Activated naive CD4-positive, alpha-beta T cell treated with anti-CD3 and anti-CD28 coated beads for 36 hours (primary cell): ENCODE measurements around the gene HOXB4. TPM values are rescaled to one million over a fixed set of nuclear protein-coding genes. Genes with fewer than 3 reads are reported as not detected.

Experiments used
- CTCF ChIA-PET: fragments of 350-600 bp; sonication (Branson Sonifier 250); formaldehyde crosslinking; loops from one replicate; lab custom pipeline; 2021; ENCODE audit warnings: antibody characterized with exemption; lab: Charles Lee
- DNase-seq: peaks from one replicate; pipeline ENCODE4 v3.0.0-alpha.2; 2020
- H3K27ac Mint-ChIP-seq: one replicate; pipeline ENCODE4 v1.8.0; 2021; ENCODE audit warnings: mild to moderate bottlenecking, mixed read lengths
- H3K27me3 Mint-ChIP-seq: one replicate; pipeline ENCODE4 v1.8.0; 2021; ENCODE audit warnings: low read depth, mixed read lengths
- H3K36me3 Mint-ChIP-seq: one replicate; pipeline ENCODE4 v1.8.0; 2021; ENCODE audit warnings: low read depth, mixed read lengths
- H3K4me1 Mint-ChIP-seq: one replicate; pipeline ENCODE4 v1.8.0; 2021; ENCODE audit warnings: low read depth, mixed read lengths
- H3K4me3 Mint-ChIP-seq: one replicate; pipeline ENCODE4 v1.8.0; 2021; ENCODE audit warnings: mild to moderate bottlenecking, moderate library complexity, mixed read lengths
- H3K9me3 Mint-ChIP-seq: one replicate; pipeline ENCODE4 v1.8.0; 2021; ENCODE audit warnings: mixed read lengths
- intact Hi-C: fragments of 100-400 bp; cut with micrococcal nuclease; formaldehyde crosslinking; loops from one replicate; pipeline ENCODE4 v1.15.1; 2023
- total RNA-seq, 2 experiments: library from RNA; stranded (reverse); gene quantifications; one replicate each; pipeline ENCODE4 v1.2.3, GENCODE V29; 2021

The HOXB4 gene
- total RNA-seq, 2 experiments from 2014 or later, result 2.3 to 2.5 TPM

DNA sequence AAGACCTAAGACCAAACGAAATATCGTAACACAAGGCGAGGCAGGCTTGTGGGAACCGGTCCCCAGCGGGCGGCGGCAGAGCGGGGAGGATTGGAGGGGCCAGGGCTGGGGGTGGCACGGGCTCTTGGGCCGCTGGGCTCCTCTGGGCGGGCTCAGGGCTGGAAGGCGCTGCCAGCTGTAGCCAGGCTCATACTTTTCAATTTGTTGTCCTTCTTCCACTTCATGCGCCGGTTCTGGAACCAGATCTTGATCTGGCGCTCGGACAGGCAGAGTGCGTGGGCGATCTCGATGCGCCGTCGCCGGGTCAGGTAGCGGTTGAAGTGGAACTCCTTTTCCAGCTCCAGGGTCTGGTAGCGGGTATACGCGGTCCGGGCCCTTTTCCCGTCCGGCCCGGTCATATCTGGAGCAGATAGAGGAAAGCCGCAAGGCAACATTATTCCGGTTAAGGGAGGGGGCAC lies 13.9 kb upstream of the HOXB4 start:
- no peaks in the 10 kb centered on the region for H3K9me3 Mint-ChIP-seq
- peaks cover 91% of the 10 kb centered on the region for H3K27me3 Mint-ChIP-seq
- DNase-seq, result no peak
- H3K4me3 Mint-ChIP-seq, result peak overlapping the region; percentile 27
- no peaks in the 10 kb centered on the region for H3K36me3 Mint-ChIP-seq
- CTCF ChIA-PET, result interaction anchor here (1.0 to 3.8 kb wide), 12 partner anchors 15 to 449 kb away, joined by 3 to 40 read pairs (median 11); no protein-coding TSS in a partner anchor
- peaks cover 24% of the 10 kb centered on the region for H3K4me1 Mint-ChIP-seq
- no peak overlapping the region for H3K27ac Mint-ChIP-seq
- intact Hi-C loops, result loop anchor here (2.0 kb wide), 2 partner anchors 329 to 457 kb away; no protein-coding TSS in a partner anchor

- Mint-ChIP-seq H3K27me3 (peaks cover 91% of the 10 kb centered on the region), H3K36me3 (no peaks in the 10 kb centered on the region), H3K27ac (no peak overlapping the region), H3K4me3 (no peak overlapping the region), H3K9me3 (no peaks in the 10 kb centered on the region), H3K4me1 (peaks cover 21% of the 10 kb centered on the region)
- intact Hi-C loops, result loop anchor here (2.0 kb wide), 2 partner anchors 329 to 457 kb away; no protein-coding TSS in a partner anchor
- CTCF ChIA-PET, result interaction anchor here (0.6 to 3.8 kb wide), 6 partner anchors 14 to 257 kb away, joined by 3 to 40 read pairs (median 8); no protein-coding TSS in a partner anchor
- DNase-seq, result no peak
These were observed 13.3 kb upstream of the HOXB4 start for GRCh38 chr17:48591255-48592056.

- no peak overlapping the region for H3K4me3 Mint-ChIP-seq
- no peak overlapping the region for H3K27ac Mint-ChIP-seq
- H3K36me3 Mint-ChIP-seq, result no peaks in the 10 kb centered on the region
- no peak for DNase-seq
- peaks cover 92% of the 10 kb centered on the region for H3K27me3 Mint-ChIP-seq
- CTCF ChIA-PET, result interaction anchor here (0.7 to 3.8 kb wide), 4 partner anchors 31 to 257 kb away, joined by 3 to 24 read pairs (median 4); no protein-coding TSS in a partner anchor
- H3K9me3 Mint-ChIP-seq, result no peaks in the 10 kb centered on the region
- peaks cover 24% of the 10 kb centered on the region for H3K4me1 Mint-ChIP-seq
- intact Hi-C loops, result no loop called here
These were observed 12.5 kb upstream of the HOXB4 start for GRCh38 chr17:48590607-48591161.

- no peak for DNase-seq
- Mint-ChIP-seq H3K27me3 (peaks cover 91% of the 10 kb centered on the region), H3K36me3 (no peaks in the 10 kb centered on the region), H3K4me1 (peaks cover 29% of the 10 kb centered on the region), H3K27ac (no peak within 1 kb of the TSS), H3K4me3 (no peak within 1 kb of the TSS), H3K9me3 (no peaks in the 10 kb centered on the region)
- intact Hi-C loops, result no loop called here
- CTCF ChIA-PET, result interaction anchor here (1.0 to 3.8 kb wide), 4 partner anchors 98 to 256 kb away, joined by 3 to 24 read pairs (median 4); no protein-coding TSS in a partner anchor
These were observed 11.9 kb upstream of the HOXB4 start, which contains the start of gene HOXB3 for GRCh38 chr17:48589831-48590606. Gene HOXB3, minus strand, starts transcription at chr17:48590241. Its CDS starts 37,767 bp downstream, at chr17:48552474.

DNA sequence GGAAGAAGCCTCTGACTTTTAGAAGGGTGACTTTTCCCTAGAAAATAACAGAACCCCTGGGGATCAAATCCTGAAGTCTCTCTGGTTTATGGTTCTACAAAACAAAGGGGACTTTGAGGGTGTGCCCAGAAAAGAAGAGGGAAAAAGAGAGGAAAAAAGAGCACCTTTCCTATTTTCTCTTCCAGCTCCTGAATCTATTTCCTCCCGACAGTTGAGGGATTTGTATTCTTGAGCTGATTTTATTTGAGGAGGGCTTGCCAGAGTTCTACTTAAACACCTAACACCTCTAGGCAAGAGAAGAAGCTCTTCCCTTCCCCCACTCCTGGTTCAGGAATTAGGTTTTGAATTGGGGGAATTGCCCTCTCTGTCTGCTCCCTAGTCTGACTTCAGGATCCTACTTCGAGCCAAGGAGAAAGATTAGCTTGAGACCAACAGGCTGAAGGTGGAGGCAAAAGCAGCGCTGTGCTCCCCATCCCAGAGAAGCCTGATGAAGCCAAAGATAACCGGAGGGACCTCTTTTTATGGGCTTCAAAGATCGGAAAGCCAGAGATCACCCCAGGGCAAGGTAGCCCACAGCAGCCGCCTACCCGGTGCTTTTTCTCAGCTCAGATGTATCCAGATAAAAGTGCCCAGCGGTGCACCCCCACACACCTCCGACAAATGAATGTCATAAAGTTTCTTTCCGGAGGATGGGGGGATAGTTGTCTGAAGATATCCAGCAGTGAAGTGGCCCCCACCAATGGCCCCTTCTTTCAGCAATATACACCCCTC lies 11.1 kb upstream of the HOXB4 start:
- no peak for DNase-seq
- Mint-ChIP-seq H3K4me3 (no peak overlapping the region), H3K27me3 (peaks cover 89% of the 10 kb centered on the region), H3K36me3 (no peaks in the 10 kb centered on the region), H3K9me3 (no peaks in the 10 kb centered on the region), H3K27ac (no peak overlapping the region), H3K4me1 (peaks cover 31% of the 10 kb centered on the region)
- intact Hi-C loops, result no loop called here
- CTCF ChIA-PET, result interaction anchor here (0.6 to 3.2 kb wide), 10 partner anchors 29 to 397 kb away, joined by 3 to 14 read pairs (median 4); no protein-coding TSS in a partner anchor

- no peak for DNase-seq
- no peaks in the 10 kb centered on the region for H3K36me3 Mint-ChIP-seq
- H3K27me3 Mint-ChIP-seq, result peaks cover 93% of the 10 kb centered on the region
- intact Hi-C loops, result no loop called here
- H3K27ac Mint-ChIP-seq, result no peak overlapping the region
- no peaks in the 10 kb centered on the region for H3K9me3 Mint-ChIP-seq
- H3K4me3 Mint-ChIP-seq, result no peak overlapping the region
- CTCF ChIA-PET, result interaction anchor here (0.6 to 3.2 kb wide), 12 partner anchors 25 to 255 kb away, joined by 3 to 14 read pairs (median 4); no protein-coding TSS in a partner anchor
- H3K4me1 Mint-ChIP-seq, result peaks cover 26% of the 10 kb centered on the region
These were observed 10.4 kb upstream of the HOXB4 start for GRCh38 chr17:48588528-48588927.

DNA sequence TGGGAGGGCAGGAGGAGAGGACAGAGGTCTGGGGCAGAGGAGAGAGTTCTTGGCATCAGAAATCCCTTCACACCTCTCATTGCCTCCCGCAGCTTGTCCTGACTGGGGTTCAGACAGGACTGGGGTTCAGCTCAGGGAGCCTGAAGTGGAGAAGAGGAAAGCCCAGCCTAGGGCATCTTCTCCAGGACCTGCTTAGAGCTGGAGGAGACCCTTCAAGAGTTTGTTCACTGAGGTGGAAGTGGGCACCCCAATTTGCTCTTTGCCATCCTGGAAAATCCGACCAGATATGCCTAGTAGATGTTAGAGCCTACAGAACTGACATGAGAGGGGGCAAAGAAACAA lies 9.9 kb upstream of the HOXB4 start:
- CTCF ChIA-PET, result interaction anchor here (0.6 to 3.2 kb wide), 14 partner anchors 13 to 328 kb away, joined by 3 to 14 read pairs (median 5); no protein-coding TSS in a partner anchor
- no peak for DNase-seq
- Mint-ChIP-seq H3K4me1 (peaks cover 25% of the 10 kb centered on the region), H3K36me3 (no peaks in the 10 kb centered on the region), H3K9me3 (no peaks in the 10 kb centered on the region), H3K4me3 (no peak overlapping the region), H3K27ac (no peak overlapping the region), H3K27me3 (peaks cover 92% of the 10 kb centered on the region)
- intact Hi-C loops, result no loop called here

DNA sequence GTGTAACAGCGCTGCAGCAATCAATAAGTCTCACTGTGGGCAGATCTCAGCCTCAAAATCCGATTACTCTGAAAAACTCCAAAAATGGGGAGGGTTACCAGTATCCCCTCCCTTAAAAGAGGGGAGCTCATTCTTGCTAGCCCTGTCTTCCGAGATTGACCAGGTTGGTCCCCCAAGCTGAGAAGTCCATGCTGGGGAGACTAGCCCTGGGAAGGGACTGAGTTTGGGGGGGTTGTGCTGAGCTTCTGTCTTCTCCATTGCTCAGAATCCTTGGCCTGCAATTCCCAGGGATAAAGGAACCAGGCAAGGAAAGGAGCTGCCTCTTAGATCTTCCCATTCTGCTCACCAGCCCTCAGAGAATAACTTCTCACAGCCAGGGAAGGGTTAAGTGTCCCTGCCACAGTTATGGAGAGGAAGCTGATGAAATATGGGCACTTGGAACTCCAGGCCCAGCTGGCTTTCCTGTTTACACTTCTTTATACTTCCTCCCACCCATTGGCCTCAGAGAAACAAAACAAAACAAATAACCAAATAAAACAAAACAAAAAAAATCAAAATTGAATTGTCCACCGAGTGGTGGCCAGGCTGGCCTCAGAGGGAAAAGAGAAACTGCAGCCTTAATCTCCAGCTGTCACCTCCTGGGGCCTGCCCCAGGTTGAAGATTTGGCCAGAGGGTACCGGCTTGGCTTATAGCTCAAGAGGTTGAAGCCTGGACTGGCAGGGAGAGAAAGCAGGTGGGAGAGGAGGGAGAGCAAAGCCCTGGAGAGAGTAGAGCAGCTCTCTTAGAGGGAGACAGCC lies 9.3 kb upstream of the HOXB4 start:
- intact Hi-C loops, result no loop called here
- H3K4me3 Mint-ChIP-seq, result no peak overlapping the region
- CTCF ChIA-PET, result interaction anchor here (0.6 to 3.2 kb wide), 15 partner anchors 14 to 328 kb away, joined by 3 to 14 read pairs (median 5); no protein-coding TSS in a partner anchor

DNA sequence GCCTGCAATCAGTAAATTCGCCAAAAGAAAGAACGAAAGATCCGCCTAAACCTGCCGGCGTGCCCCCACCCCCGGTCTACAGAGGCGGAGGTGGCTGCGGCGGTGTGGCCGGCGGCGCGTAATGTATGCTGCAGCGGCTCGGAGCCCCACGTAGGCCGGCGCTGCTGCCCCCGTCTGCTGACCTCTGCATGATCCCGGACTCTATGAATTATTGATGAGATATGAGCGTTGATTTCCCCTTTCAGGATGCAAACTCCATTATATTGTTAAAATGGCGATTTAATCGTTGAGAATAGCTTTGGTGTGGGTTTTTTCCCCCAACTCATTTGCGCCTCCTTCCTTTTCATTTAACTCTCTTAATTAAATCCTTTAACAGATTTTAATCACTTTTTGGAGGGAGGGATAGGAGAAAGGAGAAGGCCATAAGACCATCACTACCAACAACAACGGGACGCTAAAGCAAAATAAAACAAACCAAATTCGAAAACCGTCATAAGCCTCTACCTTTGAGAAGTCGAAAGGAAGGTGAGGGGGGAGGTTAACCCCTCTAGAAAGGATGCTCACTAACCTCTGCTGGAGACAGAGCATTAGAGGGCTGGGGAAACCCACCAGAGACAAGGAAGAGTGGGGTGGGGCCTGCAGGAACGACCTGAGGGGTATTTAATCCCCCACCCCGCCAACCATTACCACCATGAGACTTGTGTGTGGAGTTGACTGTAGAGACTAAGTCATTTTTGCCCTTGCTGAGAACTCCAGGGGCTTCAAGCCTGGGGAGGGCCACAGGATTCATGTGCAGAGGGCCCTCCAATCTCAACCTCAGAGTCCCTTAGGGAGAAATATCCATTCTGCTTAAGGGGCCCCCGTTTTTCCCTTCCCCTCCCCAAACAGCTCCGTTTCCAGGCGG lies 8.5 kb upstream of the HOXB4 start:
- H3K36me3 Mint-ChIP-seq, result no peaks in the 10 kb centered on the region
- intact Hi-C loops, result no loop called here
- peaks cover 27% of the 10 kb centered on the region for H3K4me1 Mint-ChIP-seq
- H3K9me3 Mint-ChIP-seq, result no peaks in the 10 kb centered on the region
- peak overlapping the region; percentile 83 for H3K4me3 Mint-ChIP-seq
- CTCF ChIA-PET, result interaction anchor here (0.7 to 3.2 kb wide), 9 partner anchors 15 to 327 kb away, joined by 3 to 14 read pairs (median 6); no protein-coding TSS in a partner anchor
- H3K27me3 Mint-ChIP-seq, result peaks cover 92% of the 10 kb centered on the region
- peak; percentile 36 for DNase-seq
- H3K27ac Mint-ChIP-seq, result no peak overlapping the region

More for the DNA sequence above, 9.3 kb upstream of the HOXB4 start:
- H3K27me3 Mint-ChIP-seq, result peaks cover 92% of the 10 kb centered on the region
- H3K27ac Mint-ChIP-seq, result no peak overlapping the region
- no peaks in the 10 kb centered on the region for H3K36me3 Mint-ChIP-seq
- peaks cover 25% of the 10 kb centered on the region for H3K4me1 Mint-ChIP-seq
- no peaks in the 10 kb centered on the region for H3K9me3 Mint-ChIP-seq
- no peak for DNase-seq

GRCh38 chr17:48584223-48584741 lies 6.1 kb upstream of the HOXB4 start:
- peaks cover 89% of the 10 kb centered on the region for H3K27me3 Mint-ChIP-seq
- no peak overlapping the region for H3K4me3 Mint-ChIP-seq
- H3K27ac Mint-ChIP-seq, result no peak overlapping the region
- peaks cover 43% of the 10 kb centered on the region for H3K4me1 Mint-ChIP-seq
- no peak for DNase-seq
- H3K9me3 Mint-ChIP-seq, result no peaks in the 10 kb centered on the region
- CTCF ChIA-PET, result interaction anchor here (1.0 to 1.6 kb wide), 2 partner anchors 248 to 250 kb away, joined by 5 to 6 read pairs; no protein-coding TSS in a partner anchor
- intact Hi-C loops, result no loop called here
- H3K36me3 Mint-ChIP-seq, result no peaks in the 10 kb centered on the region
